Neural progenitor cell (in vitro differentiated cells): ENCODE measurements around the gene ACACA.

Experiments
- CTCF ChIP-seq: fragments of 200-600 bp; sonication (generic); IDR thresholded peaks from 2 replicates; pipeline ENCODE4 v1.5.1; 2017; ENCODE audit warnings: antibody characterized with exemption, mild to moderate bottlenecking
- EZH2 ChIP-seq: fragments of 200-600 bp; sonication (generic); IDR thresholded peaks from 2 replicates; pipeline ENCODE4 v1.6.1; 2017; ENCODE audit warnings: antibody characterized with exemption, mild to moderate bottlenecking, moderate library complexity

- TF ChIP-seq CTCF = no peak
- TF ChIP-seq EZH2 = no peak
Measured at GRCh38 chr17:37092071-37092470, 314.6 kb downstream of the ACACA start.
